Measurements from ENCODE around the gene MAGI2. TPM values are rescaled to one million over a fixed set of nuclear protein-coding genes. Genes with fewer than 3 reads are reported as not detected.

The MAGI2 gene
- total RNA-seq, 4 donors from 2014 or later, result 0.23 to 5.5 (median 0.45) TPM

GRCh38 chr7:78368771-78369170 lies 1084.7 kb downstream of the MAGI2 start:
- H3K36me3 ChIP-seq, result no peaks in the 10 kb centered on the region
- no peak overlapping the region for H3K4me3 ChIP-seq
- no peak overlapping the region for H3K27ac ChIP-seq
- TF ChIP-seq POLR2A (IDR thresholded peaks at IDR 0.05) (no peak), CTCF (IDR thresholded peaks at IDR 0.05) (no peak)
- 42 to 61% methylated on average over 2 of the region's 2 CpGs for WGBS, 2 donors
- no peak for DNase-seq
- intact Hi-C loops (cut with DNase I), result no loop called here
- H3K27me3 ChIP-seq, result no peaks in the 10 kb centered on the region
- no peaks in the 10 kb centered on the region for H3K9me3 ChIP-seq
- no peaks in the 10 kb centered on the region for H3K4me1 ChIP-seq

- H3K36me3 ChIP-seq, result no peaks in the 10 kb centered on the region
- H3K27me3 ChIP-seq, result no peaks in the 10 kb centered on the region
- H3K27ac ChIP-seq, result no peak overlapping the region
- intact Hi-C loops (cut with DNase I), result no loop called here
- TF ChIP-seq POLR2A (IDR thresholded peaks at IDR 0.05) (no peak), CTCF (IDR thresholded peaks at IDR 0.05) (no peak)
- 80 to 92% methylated on average over 5 of the region's 5 CpGs for WGBS, 2 donors
- no peaks in the 10 kb centered on the region for H3K4me1 ChIP-seq
- DNase-seq, result no peak
- H3K4me3 ChIP-seq, result no peak overlapping the region
- H3K9me3 ChIP-seq, result no peaks in the 10 kb centered on the region
Measured at GRCh38 chr7:78367280-78367773, 1086.1 kb downstream of the MAGI2 start.

- intact Hi-C loops (cut with DNase I), result no loop called here
- TF ChIP-seq POLR2A (IDR thresholded peaks at IDR 0.05) (no peak), CTCF (IDR thresholded peaks at IDR 0.05) (no peak)
- WGBS, 2 donors, result 51 to 58% methylated on average over 4 of the region's 4 CpGs
Measured at GRCh38 chr7:78363866-78364265, 1089.6 kb downstream of the MAGI2 start.

GRCh38 chr7:78359836-78360235 lies 1093.6 kb downstream of the MAGI2 start:
- Histone ChIP-seq H3K27me3 (no peaks in the 10 kb centered on the region), H3K36me3 (no peaks in the 10 kb centered on the region), H3K4me3 (no peak overlapping the region), H3K9me3 (no peaks in the 10 kb centered on the region), H3K4me1 (no peaks in the 10 kb centered on the region), H3K27ac (no peak overlapping the region)
- DNase-seq, result no peak
- 94 to 95% methylated on average over 1 of the region's 1 CpG for WGBS, 2 donors
- TF ChIP-seq POLR2A (IDR thresholded peaks at IDR 0.05), result no peak
- TF ChIP-seq CTCF (IDR thresholded peaks at IDR 0.05), result no peak
- intact Hi-C loops (cut with DNase I), result no loop called here

More at GRCh38 chr7:78363866-78364265, 1089.6 kb downstream of the MAGI2 start:
- no peak for DNase-seq
- H3K27me3 ChIP-seq, result no peaks in the 10 kb centered on the region
- H3K27ac ChIP-seq, result no peak overlapping the region
- no peak overlapping the region for H3K4me3 ChIP-seq
- H3K9me3 ChIP-seq, result no peaks in the 10 kb centered on the region
- H3K36me3 ChIP-seq, result no peaks in the 10 kb centered on the region
- H3K4me1 ChIP-seq, result no peaks in the 10 kb centered on the region

- no peaks in the 10 kb centered on the region for H3K36me3 ChIP-seq
- no peaks in the 10 kb centered on the region for H3K9me3 ChIP-seq
- 48 to 71% methylated on average over 2 of the region's 2 CpGs for WGBS, 2 donors
- no peak for TF ChIP-seq POLR2A (IDR thresholded peaks at IDR 0.05)
- TF ChIP-seq CTCF (IDR thresholded peaks at IDR 0.05), result no peak
- H3K4me3 ChIP-seq, result no peak overlapping the region
- intact Hi-C loops (cut with DNase I), result no loop called here
- no peaks in the 10 kb centered on the region for H3K4me1 ChIP-seq
- DNase-seq, result no peak
- H3K27ac ChIP-seq, result no peak overlapping the region
- H3K27me3 ChIP-seq, result no peaks in the 10 kb centered on the region
Measured at GRCh38 chr7:78357709-78358108, 1095.8 kb downstream of the MAGI2 start.

All from esophagus squamous epithelium (tissue), 5 donors.